HepG2 (cell line): Measurements from ENCODE around the gene TMEM151A. TPM values are rescaled to one million over a fixed set of nuclear protein-coding genes. Genes with fewer than 3 reads are reported as not detected.
A peak's percentile ranks its signal among the peaks of the same experiment; 100 is the strongest.

Source experiments
- ATAC-seq: fragments of 200-7000 bp; cut with Tn5 transposase; 3 replicates; pipeline ENCODE4 v1.9.1; 2020; ENCODE audit warnings: mild to moderate bottlenecking, moderate library complexity
- BruUV-seq: library from RNA; stranded (reverse); fragments of 400-500 nt; replicated peaks from 2 replicates; lab custom pipeline; 2021; lab: Mats Ljungman, UMichigan
- CTCF ChIA-PET: fragments of 300-600 bp; formaldehyde crosslinking; extraction: SDS; loops from one replicate; lab custom pipeline; 2021; ENCODE audit warnings: low total read pairs, inconsistent platforms, low intra/inter-chr PET ratio; lab: Yijun Ruan, JAX
- POLR2A ChIA-PET: fragments of 350-600 bp; sonication (Branson Sonifier 250); formaldehyde crosslinking; loops from one replicate; lab custom pipeline; 2020; ENCODE audit warnings: antibody characterized with exemption, inconsistent platforms; lab: Yijun Ruan, JAX
- DNase-seq: peaks from one replicate; pipeline ENCODE4 v3.0.0-alpha.2; 2015; ENCODE audit warnings: low spot score
- FAIRE-seq: peaks from 3 replicates; lab custom pipeline; 2011; peaks lifted over from hg19 to GRCh38; lab: Jason Lieb, UNC
- H2AFZ ChIP-seq: one replicate; pipeline ENCODE4 v1.6.1; 2011; ENCODE audit warnings: low read length, inconsistent platforms
- H3K27ac ChIP-seq: fragments of 300-600 bp; 3 replicates; pipeline ENCODE4 v1.8.0; 2011; ENCODE audit warnings: mixed run types, mild to moderate bottlenecking, mixed read lengths, low read length, inconsistent platforms; ENCODE audit not compliant: insufficient read depth; ENCODE audit errors: extremely low read length
- H3K27me3 ChIP-seq, 2 experiments: fragments of 200-600 bp in 1 of 2; 2 replicates in 1 of 2; 3 replicates in 1 of 2; pipeline versions ENCODE4 v1.6.0 to v1.8.0; 2011; ENCODE audit warnings: low read length in 2 of 2, mild to moderate bottlenecking in 2 of 2, moderate library complexity in 2 of 2, inconsistent platforms in 1 of 2; ENCODE audit not compliant: insufficient read depth in 2 of 2, control insufficient read depth in 1 of 2
- H3K36me3 ChIP-seq, 2 experiments: fragments of 200-600 bp in 1 of 2; replicated peaks in 1 of 2; 2 replicates in 1 of 2; 3 replicates in 1 of 2; pipeline versions ENCODE4 v1.5.1 to v1.8.0; 2011; ENCODE audit warnings: low read length in 2 of 2, inconsistent platforms in 1 of 2; ENCODE audit not compliant: insufficient read depth in 2 of 2, control insufficient read depth in 1 of 2
- H3K4me1 ChIP-seq: 2 replicates; pipeline ENCODE4 v1.5.1; 2012; ENCODE audit warnings: low read length, inconsistent platforms; ENCODE audit not compliant: insufficient read depth
- H3K4me2 ChIP-seq: 2 replicates; pipeline ENCODE4 v1.6.0; 2011; ENCODE audit warnings: low read depth, low read length, inconsistent platforms
- H3K4me3 ChIP-seq, 3 experiments: fragments of 200-600 bp in 1 of 3; sonication (generic), shearing (Covaris generic) in 1 of 3; replicated peaks in 1 of 3; 2 replicates each; pipeline ENCODE4 v1.5.1; 2011 to 2016; ENCODE audit warnings: low read length in 3 of 3, inconsistent platforms in 2 of 3, low read depth in 2 of 3, mild to moderate bottlenecking in 2 of 3, control low read depth in 1 of 3, mixed read lengths in 1 of 3; ENCODE audit not compliant: insufficient read depth in 1 of 3
- H3K79me2 ChIP-seq: one replicate; pipeline ENCODE4 v1.6.1; 2011; ENCODE audit warnings: low read length, inconsistent platforms; ENCODE audit not compliant: insufficient read depth
- H3K9ac ChIP-seq: 2 replicates; pipeline ENCODE4 v1.6.0; 2011; ENCODE audit warnings: mild to moderate bottlenecking, low read depth, low read length, inconsistent platforms; ENCODE audit not compliant: insufficient read depth
- H3K9me3 ChIP-seq: 2 replicates; pipeline ENCODE4 v1.5.1; 2012; ENCODE audit warnings: mild to moderate bottlenecking, low read length
- H4K20me1 ChIP-seq: 2 replicates; pipeline ENCODE4 v1.6.0; 2011; ENCODE audit warnings: inconsistent platforms, mild to moderate bottlenecking, low read length, moderate library complexity; ENCODE audit not compliant: insufficient read depth
- EP300 ChIP-seq, 3 experiments: sonication (generic) in 1 of 3; formaldehyde crosslinking in 1 of 3; IDR thresholded peaks; 2 replicates each; pipeline versions ENCODE4 v1.5.1 to v1.6.1; 2011 to 2020; ENCODE audit warnings: low read depth in 2 of 3, low read length in 2 of 3, borderline replicate concordance in 1 of 3, improper control_type of control experiment in 1 of 3, mild to moderate bottlenecking in 1 of 3, missing genetic modification reagents in 1 of 3, moderate library complexity in 1 of 3
- SMC3 ChIP-seq: IDR thresholded peaks from 2 replicates; pipeline ENCODE4 v1.6.1; 2011; ENCODE audit warnings: low read length, improper control_type of control experiment
- WGBS: methylation state at CpG from one replicate; pipeline ENCODE4 v1.1.6; 2017; ENCODE audit warnings: low lambda C conversion rate; 5-methylcytosine and 5-hydroxymethylcytosine counted together
- in situ Hi-C: cut with HindIII; loops from 2 replicates; pipeline ENCODE4 v1.10.0; 2017; ENCODE audit warnings: low pct_unique_long_range_greater_than_20kb; ENCODE audit not compliant: extremely low pct_ligation_motif_present
- intact Hi-C: fragments of 100-400 bp; cut with micrococcal nuclease; formaldehyde crosslinking; loops from one replicate; pipeline ENCODE4 v1.10.0; 2022; ENCODE audit not compliant: unreplicated experiment
- polyA plus RNA-seq, 8 experiments: library from polyadenylated mRNA; depleted of rRNA in 3 of 8; stranded (reverse) in 7 of 8; unstranded in 1 of 8; fragments of >200 nt; fragmentation: Illumina TruSeq in 4 of 8; extraction: Trizol in 4 of 8; gene quantifications; 2 replicates each; pipeline versions ENCODE4 v1.2.1 to v1.2.3, GENCODE V29; 2011 to 2016; ENCODE audit warnings: low read depth in 4 of 8, missing spikeins in 1 of 8, mixed read lengths in 1 of 8; ENCODE audit not compliant: insufficient read depth in 1 of 8
- total RNA-seq, 5 experiments: library from RNA; depleted of rRNA; stranded (reverse); fragments of >200 nt; fragmentation: Illumina TruSeq; extraction: Trizol; gene quantifications; 2 replicates each; pipeline ENCODE4 v1.2.3, GENCODE V29; 2016; ENCODE audit warnings: low read depth in 1 of 5
- TF ChIP-seq, protein P1 (sequence below): sonication (generic); formaldehyde crosslinking; IDR thresholded peaks from 2 replicates; pipeline ENCODE4 v1.4.0; 2020; ENCODE audit warnings: missing genetic modification reagents
- TF ChIP-seq, protein P2 (sequence below): sonication (generic); formaldehyde crosslinking; IDR thresholded peaks from 2 replicates; pipeline ENCODE4 v1.8.0; 2022; ENCODE audit warnings: missing genetic modification reagents, mild to moderate bottlenecking, inconsistent platforms, borderline replicate concordance
- TF ChIP-seq, protein P3 (sequence below): sonication (generic); formaldehyde crosslinking; IDR thresholded peaks from 2 replicates; pipeline ENCODE4 v1.4.0; 2020; ENCODE audit warnings: missing genetic modification reagents, borderline replicate concordance
- TF ChIP-seq, protein P4 (sequence below): IDR thresholded peaks from 2 replicates; pipeline ENCODE4 v1.6.1; 2016; ENCODE audit warnings: missing compliant biosample characterization, missing genetic modification reagents, borderline replicate concordance
- TF ChIP-seq, protein P5 (sequence below): sonication (generic); formaldehyde crosslinking; IDR thresholded peaks from 2 replicates; pipeline ENCODE4 v1.5.0; 2020; ENCODE audit warnings: missing genetic modification reagents

The TMEM151A gene
- total and polyA plus RNA-seq, 2 of the 13 experiments (the other 11 are each of a cell fraction or from before 2014, with no cell fraction given), result 0.18 to 0.33 TPM

DNA sequence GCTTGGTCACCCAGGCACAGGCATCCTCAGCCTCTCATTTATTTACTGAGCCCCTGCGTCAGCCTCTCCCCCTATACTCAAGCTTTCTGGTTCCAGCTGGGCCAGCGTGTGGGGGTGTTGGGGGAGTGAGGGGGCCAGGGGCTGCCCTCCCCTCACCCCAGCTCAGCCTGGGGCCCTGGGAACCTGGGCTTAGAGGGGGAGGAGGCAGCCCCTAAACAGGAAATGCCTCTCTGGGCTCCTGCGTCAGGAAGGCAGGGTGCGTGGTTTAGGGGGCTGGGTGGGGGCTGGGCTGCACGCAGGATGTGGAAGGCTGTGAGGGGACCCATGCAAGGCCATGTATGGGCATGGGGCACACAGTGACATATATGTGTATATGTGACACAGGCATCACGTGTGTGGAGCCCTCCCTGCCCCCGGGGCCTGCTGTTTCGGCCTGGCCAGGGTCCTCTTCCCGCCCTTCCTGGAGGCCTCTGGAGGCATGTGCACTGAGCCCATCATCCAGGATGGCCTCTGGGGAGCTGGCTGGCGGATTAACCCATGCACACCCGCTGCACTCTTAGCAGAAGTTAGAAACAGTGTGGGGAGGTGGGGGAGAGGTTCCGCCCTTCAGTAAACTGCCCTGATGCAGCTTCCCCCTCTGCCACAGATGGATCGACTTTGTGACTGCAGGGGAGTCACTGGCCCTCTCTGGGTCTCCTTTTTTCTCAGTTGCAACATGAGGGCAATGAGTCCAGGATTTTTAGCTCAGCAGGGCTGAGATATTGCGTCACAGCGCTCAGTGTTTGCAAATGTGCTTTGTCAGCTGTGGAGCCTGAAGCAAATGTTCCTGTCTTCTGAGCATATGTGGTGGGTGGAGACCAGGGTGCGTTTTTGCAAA is 26.3 kb downstream of the TMEM151A start:
- 0 out of 5 replicates have a peak, but pooled peaks cover 0 to 6% of the 10 kb centered on the region in 2 experiments for H3K27me3 ChIP-seq
- no peak overlapping the region for H2AFZ ChIP-seq
- no peaks in the 10 kb centered on the region for H3K9me3 ChIP-seq
- intact Hi-C loops (loop anchor here (10.0 kb wide), 1 partner anchor 67 kb away; no protein-coding TSS in a partner anchor), in situ Hi-C loops (no loop called here)
- CTCF ChIA-PET, result no interaction called here
- H3K4me2 ChIP-seq, result peak overlapping the region; percentile 78
- peaks cover 50% of the 10 kb centered on the region for H3K4me1 ChIP-seq
- POLR2A ChIA-PET, result interaction anchor here (1.0 to 3.7 kb wide), 9 partner anchors 9 to 50 kb away, joined by 3 to 28 read pairs (median 6); partner anchors contain the start of genes B4GAT1, RIN1 and YIF1A
- peak overlapping the region; percentile 11 to 66 (median 24) for H3K4me3 ChIP-seq
- H3K27ac ChIP-seq, result peak overlapping the region; percentile 32
- H4K20me1 ChIP-seq, result no peaks in the 10 kb centered on the region
- no peaks in the 10 kb centered on the region for H3K79me2 ChIP-seq
- BruUV-seq, result no TSS peak
- peak; percentile 66 for FAIRE-seq
- H3K36me3 ChIP-seq, result no peaks in the 10 kb centered on the region
- DNase-seq, result peak; percentile 70
- peak overlapping the region; percentile 40 for H3K9ac ChIP-seq
- peak; percentile 10 for ATAC-seq
- WGBS, result 10% methylated on average over 6 of the region's 16 CpGs
- TF ChIP-seq EP300 (IDR thresholded peaks at IDR 0.05; ENCODE audit: low read depth in 2 of 2, low read length in 2 of 2), result peak in 1 of 2 experiments; percentile 18; a peak in 1 of 4 replicates
- no peak for TF ChIP-seq EP300 (CRISPR knock-in tag; IDR thresholded peaks at IDR 0.05; ENCODE audit: borderline replicate concordance)
- TF ChIP-seq SMC3, result peak; percentile 28; the same call in 1 of the 2 replicates
- TF ChIP-seq, protein P1, sequence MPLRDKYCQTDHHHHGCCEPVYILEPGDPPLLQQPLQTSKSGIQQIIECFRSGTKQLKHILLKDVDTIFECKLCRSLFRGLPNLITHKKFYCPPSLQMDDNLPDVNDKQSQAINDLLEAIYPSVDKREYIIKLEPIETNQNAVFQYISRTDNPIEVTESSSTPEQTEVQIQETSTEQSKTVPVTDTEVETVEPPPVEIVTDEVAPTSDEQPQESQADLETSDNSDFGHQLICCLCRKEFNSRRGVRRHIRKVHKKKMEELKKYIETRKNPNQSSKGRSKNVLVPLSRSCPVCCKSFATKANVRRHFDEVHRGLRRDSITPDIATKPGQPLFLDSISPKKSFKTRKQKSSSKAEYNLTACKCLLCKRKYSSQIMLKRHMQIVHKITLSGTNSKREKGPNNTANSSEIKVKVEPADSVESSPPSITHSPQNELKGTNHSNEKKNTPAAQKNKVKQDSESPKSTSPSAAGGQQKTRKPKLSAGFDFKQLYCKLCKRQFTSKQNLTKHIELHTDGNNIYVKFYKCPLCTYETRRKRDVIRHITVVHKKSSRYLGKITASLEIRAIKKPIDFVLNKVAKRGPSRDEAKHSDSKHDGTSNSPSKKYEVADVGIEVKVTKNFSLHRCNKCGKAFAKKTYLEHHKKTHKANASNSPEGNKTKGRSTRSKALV (CRISPR knock-in tag), result no peak
- TF ChIP-seq, protein P2, sequence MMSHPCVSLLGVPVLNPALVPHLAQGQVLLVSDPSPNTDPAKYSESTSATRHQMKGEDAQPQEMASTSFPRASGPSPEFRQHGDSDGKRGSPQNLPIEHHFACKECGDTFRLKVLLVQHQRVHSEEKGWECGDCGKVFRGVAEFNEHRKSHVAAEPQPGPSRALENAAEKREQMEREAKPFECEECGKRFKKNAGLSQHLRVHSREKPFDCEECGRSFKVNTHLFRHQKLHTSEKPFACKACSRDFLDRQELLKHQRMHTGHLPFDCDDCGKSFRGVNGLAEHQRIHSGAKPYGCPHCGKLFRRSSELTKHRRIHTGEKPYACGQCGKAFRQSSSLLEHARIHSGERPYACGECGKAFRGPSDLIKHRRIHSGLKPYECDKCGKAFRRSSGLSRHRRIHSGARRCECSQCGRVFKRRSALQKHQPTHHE, result 0 out of 2 replicates have a peak, but pooled peaks have one; percentile 48
- TF ChIP-seq, protein P3, sequence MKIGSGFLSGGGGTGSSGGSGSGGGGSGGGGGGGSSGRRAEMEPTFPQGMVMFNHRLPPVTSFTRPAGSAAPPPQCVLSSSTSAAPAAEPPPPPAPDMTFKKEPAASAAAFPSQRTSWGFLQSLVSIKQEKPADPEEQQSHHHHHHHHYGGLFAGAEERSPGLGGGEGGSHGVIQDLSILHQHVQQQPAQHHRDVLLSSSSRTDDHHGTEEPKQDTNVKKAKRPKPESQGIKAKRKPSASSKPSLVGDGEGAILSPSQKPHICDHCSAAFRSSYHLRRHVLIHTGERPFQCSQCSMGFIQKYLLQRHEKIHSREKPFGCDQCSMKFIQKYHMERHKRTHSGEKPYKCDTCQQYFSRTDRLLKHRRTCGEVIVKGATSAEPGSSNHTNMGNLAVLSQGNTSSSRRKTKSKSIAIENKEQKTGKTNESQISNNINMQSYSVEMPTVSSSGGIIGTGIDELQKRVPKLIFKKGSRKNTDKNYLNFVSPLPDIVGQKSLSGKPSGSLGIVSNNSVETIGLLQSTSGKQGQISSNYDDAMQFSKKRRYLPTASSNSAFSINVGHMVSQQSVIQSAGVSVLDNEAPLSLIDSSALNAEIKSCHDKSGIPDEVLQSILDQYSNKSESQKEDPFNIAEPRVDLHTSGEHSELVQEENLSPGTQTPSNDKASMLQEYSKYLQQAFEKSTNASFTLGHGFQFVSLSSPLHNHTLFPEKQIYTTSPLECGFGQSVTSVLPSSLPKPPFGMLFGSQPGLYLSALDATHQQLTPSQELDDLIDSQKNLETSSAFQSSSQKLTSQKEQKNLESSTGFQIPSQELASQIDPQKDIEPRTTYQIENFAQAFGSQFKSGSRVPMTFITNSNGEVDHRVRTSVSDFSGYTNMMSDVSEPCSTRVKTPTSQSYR, result peak; percentile 3; the same call in 1 of the 2 replicates
- TF ChIP-seq, protein P4, sequence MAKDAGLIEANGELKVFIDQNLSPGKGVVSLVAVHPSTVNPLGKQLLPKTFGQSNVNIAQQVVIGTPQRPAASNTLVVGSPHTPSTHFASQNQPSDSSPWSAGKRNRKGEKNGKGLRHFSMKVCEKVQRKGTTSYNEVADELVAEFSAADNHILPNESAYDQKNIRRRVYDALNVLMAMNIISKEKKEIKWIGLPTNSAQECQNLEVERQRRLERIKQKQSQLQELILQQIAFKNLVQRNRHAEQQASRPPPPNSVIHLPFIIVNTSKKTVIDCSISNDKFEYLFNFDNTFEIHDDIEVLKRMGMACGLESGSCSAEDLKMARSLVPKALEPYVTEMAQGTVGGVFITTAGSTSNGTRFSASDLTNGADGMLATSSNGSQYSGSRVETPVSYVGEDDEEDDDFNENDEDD (CRISPR knock-in tag), result peak; percentile 75; the same call in 1 of the 2 replicates
- TF ChIP-seq, protein P5, sequence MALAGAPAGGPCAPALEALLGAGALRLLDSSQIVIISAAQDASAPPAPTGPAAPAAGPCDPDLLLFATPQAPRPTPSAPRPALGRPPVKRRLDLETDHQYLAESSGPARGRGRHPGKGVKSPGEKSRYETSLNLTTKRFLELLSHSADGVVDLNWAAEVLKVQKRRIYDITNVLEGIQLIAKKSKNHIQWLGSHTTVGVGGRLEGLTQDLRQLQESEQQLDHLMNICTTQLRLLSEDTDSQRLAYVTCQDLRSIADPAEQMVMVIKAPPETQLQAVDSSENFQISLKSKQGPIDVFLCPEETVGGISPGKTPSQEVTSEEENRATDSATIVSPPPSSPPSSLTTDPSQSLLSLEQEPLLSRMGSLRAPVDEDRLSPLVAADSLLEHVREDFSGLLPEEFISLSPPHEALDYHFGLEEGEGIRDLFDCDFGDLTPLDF (CRISPR knock-in tag), result 0 out of 2 replicates have a peak, but pooled peaks have one; percentile 18
